B cell (primary cell): ENCODE results near the gene SUCLG1.

Experiments used
- EZH2 ChIP-seq: IDR thresholded peaks from 2 replicates; pipeline ENCODE4 v1.6.1; 2012; ENCODE audit warnings: borderline replicate concordance, low read depth, mild to moderate bottlenecking, moderate library complexity, low read length; ENCODE audit not compliant: insufficient read depth, poor library complexity, severe bottlenecking
- TF ChIP-seq, protein P1 (sequence below): fragments of 200-600 bp; IDR thresholded peaks from one replicate; pipeline ENCODE4 v1.8.0; 2022; ENCODE audit warnings: antibody characterized with exemption, mild to moderate bottlenecking

- TF ChIP-seq, protein P1, sequence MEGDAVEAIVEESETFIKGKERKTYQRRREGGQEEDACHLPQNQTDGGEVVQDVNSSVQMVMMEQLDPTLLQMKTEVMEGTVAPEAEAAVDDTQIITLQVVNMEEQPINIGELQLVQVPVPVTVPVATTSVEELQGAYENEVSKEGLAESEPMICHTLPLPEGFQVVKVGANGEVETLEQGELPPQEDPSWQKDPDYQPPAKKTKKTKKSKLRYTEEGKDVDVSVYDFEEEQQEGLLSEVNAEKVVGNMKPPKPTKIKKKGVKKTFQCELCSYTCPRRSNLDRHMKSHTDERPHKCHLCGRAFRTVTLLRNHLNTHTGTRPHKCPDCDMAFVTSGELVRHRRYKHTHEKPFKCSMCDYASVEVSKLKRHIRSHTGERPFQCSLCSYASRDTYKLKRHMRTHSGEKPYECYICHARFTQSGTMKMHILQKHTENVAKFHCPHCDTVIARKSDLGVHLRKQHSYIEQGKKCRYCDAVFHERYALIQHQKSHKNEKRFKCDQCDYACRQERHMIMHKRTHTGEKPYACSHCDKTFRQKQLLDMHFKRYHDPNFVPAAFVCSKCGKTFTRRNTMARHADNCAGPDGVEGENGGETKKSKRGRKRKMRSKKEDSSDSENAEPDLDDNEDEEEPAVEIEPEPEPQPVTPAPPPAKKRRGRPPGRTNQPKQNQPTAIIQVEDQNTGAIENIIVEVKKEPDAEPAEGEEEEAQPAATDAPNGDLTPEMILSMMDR: no peak
- TF ChIP-seq EZH2: no peak
These were observed 29.8 kb downstream of the SUCLG1 start for GRCh38 chr2:84429328-84429727.
